ENCODE results near the gene TEX22. TPM values are rescaled to one million over a fixed set of nuclear protein-coding genes. Genes with fewer than 3 reads are reported as not detected.

Gene TEX22
- total RNA-seq, 4 donors from 2014 or later: 1.3 TPM; not detected in 3

DNA sequence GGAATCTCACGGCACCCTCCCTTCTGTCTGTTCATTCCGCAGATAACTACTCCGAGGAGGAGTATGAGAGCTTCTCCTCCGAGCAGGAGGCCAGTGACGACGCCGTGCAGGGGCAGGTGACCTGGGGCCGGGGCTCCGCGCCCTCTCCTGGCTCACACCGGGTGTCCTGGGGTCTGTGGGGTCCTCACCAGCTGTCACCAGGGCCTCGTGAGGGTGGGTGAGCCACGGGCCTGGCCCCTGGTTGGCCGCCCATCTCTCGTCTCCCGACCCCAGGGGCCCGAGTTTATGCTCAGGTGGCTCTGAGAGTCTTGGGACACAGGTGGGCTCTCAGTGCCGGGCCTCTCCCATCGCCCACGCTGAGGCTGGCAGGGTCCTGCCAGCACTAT is 30.3 kb upstream of the TEX22 start:
- TF ChIP-seq CTCF (IDR thresholded peaks at IDR 0.05; ENCODE audit: low read depth): no peak

- TF ChIP-seq CTCF (IDR thresholded peaks at IDR 0.05; ENCODE audit: low read depth): no peak
Observed at GRCh38 chr14:105368426-105368825, 29.9 kb upstream of the TEX22 start.

DNA sequence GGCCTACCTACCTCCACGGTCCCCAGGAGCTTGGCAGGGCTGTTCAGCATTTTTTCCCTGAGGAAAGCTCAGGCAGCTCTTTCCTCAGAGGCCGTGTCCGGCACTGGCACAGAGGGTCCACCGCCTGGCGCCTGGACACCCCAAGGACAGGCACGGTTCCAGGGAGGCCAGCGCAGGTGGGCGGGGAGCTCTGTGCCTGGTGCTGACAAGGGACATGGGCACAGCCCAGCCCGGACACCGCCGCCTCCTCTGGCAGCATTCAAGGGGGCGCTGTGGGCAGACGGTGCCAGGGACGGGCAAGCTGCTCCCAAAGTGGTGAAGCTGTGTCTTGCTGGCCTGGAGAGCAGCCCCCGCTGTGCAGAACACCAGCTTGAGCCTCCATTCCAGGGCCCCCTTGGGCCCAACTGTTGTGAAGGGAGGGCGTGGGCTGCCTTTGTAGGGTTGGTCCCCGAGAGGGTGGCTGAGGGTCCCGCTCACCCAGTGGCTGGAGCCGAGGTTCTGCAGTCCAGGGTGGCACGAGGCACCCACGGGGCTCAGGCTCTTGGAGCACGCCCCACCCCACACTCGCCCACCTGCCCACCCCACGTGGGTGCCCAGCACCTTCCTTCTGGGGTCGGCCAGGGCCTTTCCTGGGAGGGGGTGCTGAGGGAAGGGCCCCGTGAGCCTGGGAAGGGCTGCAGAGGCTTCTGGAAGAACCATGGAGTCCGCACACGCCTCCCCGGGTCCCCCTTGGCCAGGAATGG is 29.3 kb upstream of the TEX22 start:
- TF ChIP-seq CTCF (IDR thresholded peaks at IDR 0.05; ENCODE audit: low read depth): no peak

DNA sequence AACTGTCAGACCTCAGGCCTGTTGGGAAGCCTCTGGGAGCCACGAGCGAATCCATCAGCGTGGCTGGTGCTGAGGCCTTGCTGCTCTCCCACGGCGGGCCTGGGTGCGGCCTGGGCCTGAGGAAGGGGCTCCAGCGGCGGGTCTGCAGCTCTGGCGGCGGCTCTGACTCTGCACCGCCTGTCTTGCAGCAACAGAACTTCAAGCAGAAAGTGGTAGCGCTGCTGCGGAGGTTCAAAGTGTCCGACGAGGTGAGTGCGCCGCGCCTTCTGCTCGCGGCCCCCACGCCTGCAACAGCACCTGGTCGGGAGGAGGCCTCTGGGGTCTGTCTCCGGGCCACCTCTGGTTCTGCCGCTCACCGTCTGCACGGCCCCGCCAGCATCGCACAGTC is 28.7 kb upstream of the TEX22 start:
- no peak for TF ChIP-seq CTCF (IDR thresholded peaks at IDR 0.05; ENCODE audit: low read depth)

DNA sequence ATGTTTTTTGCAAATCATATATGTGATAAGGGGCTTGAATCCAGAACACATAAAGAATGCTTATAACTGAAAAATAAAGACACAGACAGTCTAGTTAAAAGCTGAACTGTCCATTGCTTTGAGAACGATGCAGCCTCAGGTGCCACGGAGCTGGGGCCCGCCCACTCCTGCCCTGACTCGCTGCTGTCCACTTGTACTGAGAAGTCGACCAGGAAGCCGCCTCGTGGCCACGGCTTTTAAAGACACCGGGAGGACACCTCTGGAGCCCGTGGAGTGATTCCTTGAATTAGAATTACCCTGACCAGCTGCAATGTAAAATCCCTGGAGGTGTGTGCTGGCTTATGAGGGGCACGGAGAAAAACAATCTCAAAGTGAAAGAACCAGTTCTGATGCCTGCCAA is 23.9 kb upstream of the TEX22 start:
- TF ChIP-seq CTCF (IDR thresholded peaks at IDR 0.05; ENCODE audit: low read depth): no peak

DNA sequence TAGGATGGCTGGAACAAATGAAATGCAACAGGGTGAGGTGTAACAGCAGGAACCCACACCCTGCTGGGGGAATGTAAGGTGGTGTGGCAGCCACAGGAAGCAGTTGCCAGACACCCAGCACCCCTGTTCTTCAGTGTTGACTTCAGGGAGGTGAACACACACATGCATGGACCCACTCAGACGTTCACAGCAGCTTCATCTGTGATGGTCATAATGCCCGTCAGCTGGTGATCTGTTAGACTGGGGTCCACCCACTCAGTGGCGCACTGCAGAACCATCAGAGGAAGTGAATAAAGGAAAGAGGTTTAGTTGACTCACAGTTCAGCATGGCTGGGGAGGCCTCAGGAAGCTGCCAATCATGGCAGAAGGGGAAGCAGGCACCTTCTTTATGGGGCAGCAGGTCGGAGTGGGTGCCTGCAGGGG is 22.7 kb upstream of the TEX22 start:
- TF ChIP-seq CTCF (IDR thresholded peaks at IDR 0.05; ENCODE audit: low read depth): no peak

DNA sequence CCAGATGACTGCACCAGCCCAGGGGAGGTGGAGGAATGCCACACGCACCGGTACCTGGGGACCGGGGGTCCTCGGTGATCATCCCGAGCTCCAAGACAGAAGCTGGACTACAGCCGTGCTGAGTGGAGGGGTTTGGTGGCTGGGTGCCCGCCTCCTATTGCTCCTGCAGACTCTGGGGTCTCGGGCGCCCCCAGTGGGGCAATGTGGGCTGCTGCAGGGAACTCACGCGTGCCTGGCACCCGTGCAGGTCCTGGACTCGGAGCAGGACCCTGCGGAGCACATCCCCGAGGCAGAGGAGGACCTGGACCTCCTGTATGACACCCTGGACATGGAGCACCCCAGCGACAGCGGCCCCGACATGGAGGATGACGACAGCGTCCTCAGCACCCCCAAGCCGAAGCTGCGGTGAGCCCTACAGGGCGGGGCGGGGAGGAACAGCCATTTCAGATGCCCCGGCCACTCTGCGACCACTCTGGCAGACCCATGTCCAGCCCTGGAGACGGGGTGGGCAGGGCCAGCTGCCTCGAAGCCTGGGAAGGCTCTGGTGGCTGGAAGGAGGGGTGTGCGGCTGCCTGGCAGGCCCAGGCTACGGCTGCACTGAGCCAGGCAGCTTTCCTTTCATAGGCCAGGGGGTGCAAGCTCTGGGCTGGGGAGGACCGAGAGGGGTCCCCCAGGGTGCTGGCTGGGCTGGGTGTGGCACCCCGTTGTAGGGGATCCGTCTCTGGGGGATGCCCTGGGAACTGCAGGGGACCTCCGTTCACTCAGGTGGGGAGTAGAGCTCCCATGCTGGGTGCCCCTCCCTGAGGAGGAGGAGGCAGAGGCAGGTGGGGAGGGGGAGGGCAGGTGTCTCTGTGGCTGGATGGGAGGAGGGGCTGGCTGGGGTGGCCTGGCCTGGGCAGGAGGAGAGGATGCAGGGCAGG is 21.6 kb upstream of the TEX22 start:
- TF ChIP-seq CTCF (IDR thresholded peaks at IDR 0.05; ENCODE audit: low read depth): no peak
